H1 (cell line): ENCODE results near the gene PEAK1. TPM values are rescaled to one million over a fixed set of nuclear protein-coding genes. Genes with fewer than 3 reads are reported as not detected.

Experiments used
- CTCF ChIA-PET: fragments of 300-600 bp; sonication (Branson Sonifier 250); formaldehyde crosslinking; loops from one replicate; lab custom pipeline; 2021; ENCODE audit not compliant: partially characterized antibody; lab: Charles Lee
- POLR2A ChIA-PET: fragments of 300-600 bp; sonication (Branson Sonifier 250); formaldehyde crosslinking; loops from one replicate; lab custom pipeline; 2021; ENCODE audit warnings: inconsistent platforms; ENCODE audit not compliant: partially characterized antibody; lab: Charles Lee
- DNase-seq, 2 experiments: peaks; one replicate each; pipeline versions ENCODE4 v3.0.0 to v3.0.0-alpha.2; 2010 to 2022; ENCODE audit warnings: low spot score in 2 of 2, low read depth in 1 of 2, mixed read lengths in 1 of 2
- FAIRE-seq: peaks from 2 replicates; lab custom pipeline; 2011; peaks lifted over from hg19 to GRCh38; lab: Jason Lieb, UNC
- H2AFZ ChIP-seq: 2 replicates; pipeline ENCODE4 v1.8.1; 2012; ENCODE audit warnings: low read length, inconsistent platforms
- H2AK5ac ChIP-seq: 2 replicates; pipeline ENCODE4 v1.6.1; 2013; ENCODE audit warnings: low read depth, low read length
- H2BK120ac ChIP-seq: replicated peaks from 2 replicates; pipeline ENCODE3; 2013; ENCODE audit warnings: low read depth, low read length, inconsistent platforms
- H2BK12ac ChIP-seq: 2 replicates; pipeline ENCODE4 v1.6.1; 2013; ENCODE audit warnings: low read depth, low read length
- H2BK15ac ChIP-seq: 2 replicates; pipeline ENCODE4 v1.6.1; 2013; ENCODE audit warnings: low read length
- H2BK20ac ChIP-seq: 2 replicates; pipeline ENCODE4 v1.6.1; 2013; ENCODE audit warnings: low read length
- H2BK5ac ChIP-seq: 2 replicates; pipeline ENCODE4 v1.6.1; 2013; ENCODE audit warnings: low read depth, low read length
- H3K14ac ChIP-seq: 2 replicates; pipeline ENCODE4 v1.6.1; 2013; ENCODE audit warnings: inconsistent platforms; ENCODE audit not compliant: insufficient read length
- H3K18ac ChIP-seq: 2 replicates; pipeline ENCODE4 v1.6.1; 2013; ENCODE audit warnings: low read length; ENCODE audit errors: extremely low read depth
- H3K23ac ChIP-seq: 2 replicates; pipeline ENCODE4 v1.6.1; 2013; ENCODE audit warnings: inconsistent platforms; ENCODE audit not compliant: insufficient read length
- H3K23me2 ChIP-seq: 2 replicates; pipeline ENCODE4 v1.6.1; 2013; ENCODE audit warnings: low read depth, low read length
- H3K27ac ChIP-seq: 2 replicates; pipeline ENCODE4 v1.6.1; 2011; ENCODE audit warnings: low read depth, low read length, inconsistent platforms
- H3K27me3 ChIP-seq, 4 experiments: replicated peaks in 1 of 4; 1 replicate in 1 of 4; 2 replicates in 3 of 4; pipeline versions ENCODE4 v1.6.1 to v1.8.1; 2011 to 2013; ENCODE audit warnings: low read length in 3 of 4, mild to moderate bottlenecking in 3 of 4, inconsistent platforms in 2 of 4, mixed read lengths in 2 of 4, moderate library complexity in 1 of 4; ENCODE audit not compliant: control insufficient read depth in 3 of 4, insufficient read depth in 3 of 4; ENCODE audit errors: extremely low read depth in 1 of 4
- H3K36me3 ChIP-seq, 4 experiments: 2 replicates each; pipeline versions ENCODE4 v1.6.1 to v1.8.1; 2011 to 2013; ENCODE audit warnings: mild to moderate bottlenecking in 4 of 4, low read length in 3 of 4, moderate library complexity in 2 of 4, control low read depth in 1 of 4, inconsistent platforms in 1 of 4; ENCODE audit not compliant: insufficient read depth in 4 of 4, control insufficient read depth in 2 of 4
- H3K4ac ChIP-seq: replicated peaks from 2 replicates; pipeline ENCODE3; 2013; ENCODE audit warnings: low read length, low read depth, mixed read lengths, inconsistent platforms; ENCODE audit not compliant: insufficient read length
- H3K4me1 ChIP-seq, 4 experiments: replicated peaks in 1 of 4; 1 replicate in 1 of 4; 2 replicates in 3 of 4; pipeline versions ENCODE4 v1.6.1 to v1.8.1; 2011 to 2013; ENCODE audit warnings: low read length in 3 of 4, inconsistent platforms in 2 of 4, mixed read lengths in 1 of 4; ENCODE audit not compliant: insufficient read depth in 4 of 4, control insufficient read depth in 3 of 4
- H3K4me2 ChIP-seq, 2 experiments: 2 replicates each; pipeline versions ENCODE4 v1.6.1 to v1.8.1; 2011 to 2013; ENCODE audit warnings: low read depth in 2 of 2, low read length in 2 of 2, control low read depth in 1 of 2, inconsistent platforms in 1 of 2, mild to moderate bottlenecking in 1 of 2; ENCODE audit not compliant: insufficient read depth in 1 of 2
- H3K4me3 ChIP-seq, 4 experiments: fragments of 200-600, 300-600 bp in 1 of 4; sonication (generic), shearing (Covaris generic), sonication (Bioruptor Twin) in 1 of 4; 2 replicates each; pipeline versions ENCODE4 v1.5.1 to v1.8.1; 2011 to 2016; ENCODE audit warnings: low read length in 4 of 4, low read depth in 3 of 4, control low read depth in 2 of 4, inconsistent platforms in 2 of 4, mild to moderate bottlenecking in 2 of 4, mixed read lengths in 1 of 4, moderate library complexity in 1 of 4; ENCODE audit not compliant: insufficient read depth in 2 of 4; ENCODE audit errors: extremely low read depth in 1 of 4
- H3K56ac ChIP-seq: replicated peaks from 2 replicates; pipeline ENCODE3; 2013; ENCODE audit warnings: low read depth, mild to moderate bottlenecking, mixed read lengths, low read length, inconsistent platforms; ENCODE audit not compliant: insufficient read length
- H3K79me1 ChIP-seq: 2 replicates; pipeline ENCODE4 v1.6.1; 2013; ENCODE audit warnings: low read depth, low read length, control low read depth
- H3K79me2 ChIP-seq, 2 experiments: 2 replicates each; pipeline versions ENCODE4 v1.6.1 to v1.8.1; 2012 to 2013; ENCODE audit warnings: low read length in 2 of 2, mild to moderate bottlenecking in 2 of 2, inconsistent platforms in 1 of 2; ENCODE audit not compliant: insufficient read depth in 2 of 2, control insufficient read depth in 1 of 2
- H3K9ac ChIP-seq, 4 experiments: replicated peaks in 1 of 4; 1 replicate in 1 of 4; 2 replicates in 3 of 4; pipeline versions ENCODE4 v1.6.1 to v1.8.1; 2011 to 2013; ENCODE audit warnings: low read depth in 3 of 4, low read length in 3 of 4, control low read depth in 2 of 4, mild to moderate bottlenecking in 2 of 4, moderate library complexity in 2 of 4, inconsistent platforms in 1 of 4; ENCODE audit errors: extremely low read depth in 1 of 4
- H3K9me3 ChIP-seq, 2 experiments: 2 replicates each; pipeline versions ENCODE4 v1.6.1 to v1.8.1; 2012 to 2013; ENCODE audit warnings: mild to moderate bottlenecking in 2 of 2, moderate library complexity in 2 of 2, control low read depth in 1 of 2, inconsistent platforms in 1 of 2, low read depth in 1 of 2, low read length in 1 of 2, mixed read lengths in 1 of 2; ENCODE audit not compliant: insufficient read depth in 2 of 2
- H4K20me1 ChIP-seq, 2 experiments: replicated peaks in 1 of 2; 2 replicates each; pipeline versions ENCODE3 to v1.8.1; 2011 to 2013; ENCODE audit warnings: inconsistent platforms in 2 of 2, low read length in 2 of 2, mild to moderate bottlenecking in 1 of 2; ENCODE audit not compliant: insufficient read depth in 2 of 2, control insufficient read depth in 1 of 2
- H4K5ac ChIP-seq: 2 replicates; pipeline ENCODE4 v1.6.1; 2013; ENCODE audit warnings: low read length, low read depth, mixed read lengths, inconsistent platforms; ENCODE audit not compliant: insufficient read length
- H4K8ac ChIP-seq: 2 replicates; pipeline ENCODE4 v1.8.0; 2013; ENCODE audit warnings: mild to moderate bottlenecking, moderate library complexity, low read length, inconsistent platforms; ENCODE audit not compliant: insufficient read depth; ENCODE audit errors: extremely low read depth
- H4K91ac ChIP-seq: replicated peaks from 2 replicates; pipeline ENCODE3; 2013; ENCODE audit warnings: low read length, mixed read lengths, inconsistent platforms; ENCODE audit not compliant: insufficient read length
- ASH2L ChIP-seq: fragments of 200-600, 300-600 bp; sonication (generic); IDR thresholded peaks from one replicate; pipeline ENCODE4 v1.7.1; 2017; ENCODE audit warnings: low read length
- E2F6 ChIP-seq: IDR thresholded peaks from 2 replicates; pipeline ENCODE4 v1.6.1; 2012; ENCODE audit warnings: inconsistent platforms
- FOSL1 ChIP-seq: IDR thresholded peaks from 2 replicates; pipeline ENCODE4 v1.6.1; 2011; ENCODE audit warnings: mild to moderate bottlenecking, low read depth, low read length, moderate library complexity; ENCODE audit not compliant: insufficient read depth
- JUND ChIP-seq: IDR thresholded peaks from 2 replicates; pipeline ENCODE4 v1.6.1; 2011; ENCODE audit warnings: mild to moderate bottlenecking, improper control_type of control experiment, low read length
- KDM4A ChIP-seq: IDR thresholded peaks from one replicate; pipeline ENCODE4 v1.7.1; 2012; ENCODE audit warnings: low read depth, mild to moderate bottlenecking, moderate library complexity, low read length, inconsistent platforms; ENCODE audit not compliant: severe bottlenecking
- RAD21 ChIP-seq, 2 experiments: IDR thresholded peaks in 1 of 2; conservative IDR thresholded peaks in 1 of 2; 2 replicates each; pipeline ENCODE4 v1.6.1; 2011; ENCODE audit warnings: low read depth in 2 of 2, low read length in 2 of 2, improper control_type of control experiment in 1 of 2, inconsistent platforms in 1 of 2, mild to moderate bottlenecking in 1 of 2, moderate library complexity in 1 of 2
- RBBP5 ChIP-seq: IDR thresholded peaks from 2 replicates; pipeline ENCODE4 v1.7.1; 2012; ENCODE audit warnings: low read depth, mild to moderate bottlenecking, inconsistent platforms, low read length, moderate library complexity, borderline replicate concordance
- SIN3A ChIP-seq, 2 experiments: IDR thresholded peaks in 1 of 2; conservative IDR thresholded peaks in 1 of 2; 2 replicates each; pipeline ENCODE4 v1.6.1; 2011 to 2012; ENCODE audit warnings: low read length in 2 of 2, improper control_type of control experiment in 1 of 2, low read depth in 1 of 2, mild to moderate bottlenecking in 1 of 2
- WGBS, 2 experiments: shearing (Covaris generic) in 1 of 2; methylation state at CpG; one replicate each; pipeline versions ENCODE4 v1.1.6 to v1.1.7; 2013 to 2015; ENCODE audit warnings: low lambda C conversion rate in 2 of 2, mixed read lengths in 2 of 2, inconsistent platforms in 1 of 2, low coverage in 1 of 2, missing lambda C conversion rate in 1 of 2; ENCODE audit not compliant: insufficient replicate concordance in 2 of 2, insufficient coverage in 1 of 2, insufficient read length in 1 of 2; ENCODE audit errors: extremely low coverage in 1 of 2, missing lambda C conversion rate in 1 of 2; 5-methylcytosine and 5-hydroxymethylcytosine counted together
- polyA plus RNA-seq, 7 experiments: library from polyadenylated mRNA; depleted of rRNA in 3 of 7; stranded (reverse) in 5 of 7; unstranded in 2 of 7; fragments of >200 nt in 5 of 7; fragments of 200-250 nt in 2 of 7; gene quantifications; 1 replicate in 5 of 7; 2 replicates in 1 of 7; 4 replicates in 1 of 7; pipeline versions ENCODE4 v1.2.1 to v1.2.3, GENCODE V29; 2011 to 2013; ENCODE audit warnings: missing spikeins in 2 of 7, mixed read lengths in 2 of 7
- total RNA-seq: library from RNA; stranded (reverse); fragmentation: NEBNext Ultra II Directional; extraction: Animal tissue kit (Norgen Biotek cat#: 25700); gene quantifications from 2 replicates; pipeline ENCODE4 v1.2.1, GENCODE V29; 2021

PEAK1 gene
- total and polyA plus RNA-seq, 2 of the 8 experiments (the other 6 are each of a cell fraction or from before 2014, with no cell fraction given) = 8.8 to 44.8 TPM

- H3K9ac ChIP-seq = no peak overlapping the region
- TF ChIP-seq RBBP5 (no peak), SIN3A (conservative IDR thresholded peaks at IDR 0.05 in 1 of 2, IDR thresholded peaks at IDR 0.05 in 1 of 2; ENCODE audit: low read depth in 1 of 2, low read length in 2 of 2) (no peak), RAD21 (IDR thresholded peaks at IDR 0.05 in 1 of 2, conservative IDR thresholded peaks at IDR 0.05 in 1 of 2; ENCODE audit: low read depth in 2 of 2, low read length in 2 of 2) (no peak), JUND (no peak), KDM4A (no peak), FOSL1 (no peak), E2F6 (no peak), ASH2L (no peak)
Measured at GRCh38 chr15:77266708-77267386, 153.1 kb downstream of the PEAK1 start.

More at GRCh38 chr15:77266708-77267386, 153.1 kb downstream of the PEAK1 start:
- 84% methylated on average over 5 of the region's 5 CpGs; no CpG with 5 or more reads in 1 of the 2 experiments for WGBS, 2 experiments
- H3K56ac ChIP-seq = no peak overlapping the region
- H3K27me3 ChIP-seq = no peaks in the 10 kb centered on the region
- H3K4ac ChIP-seq = no peak overlapping the region
- no peaks in the 10 kb centered on the region for H4K20me1 ChIP-seq
- peak in 1 of 2 experiments; percentile 17 for DNase-seq
- no peak overlapping the region for H2AK5ac ChIP-seq
- H2BK15ac ChIP-seq = no peak overlapping the region
- H3K9me3 ChIP-seq = no peaks in the 10 kb centered on the region
- H4K5ac ChIP-seq = no peak overlapping the region
- no peak overlapping the region for H2BK120ac ChIP-seq
- H3K27ac ChIP-seq = no peak overlapping the region
- ChIA-PET POLR2A (no interaction called here), CTCF (interaction anchor here (0.8 kb wide), 1 partner anchor 14 kb away, joined by 3 read pairs; no protein-coding TSS in a partner anchor)
- H2BK5ac ChIP-seq = no peak overlapping the region
- no peak overlapping the region for H3K18ac ChIP-seq
- H4K91ac ChIP-seq = no peak overlapping the region
- H3K4me1 ChIP-seq = peaks cover 0 to 2% (median 0%) of the 10 kb centered on the region in 4 experiments; a peak in 1 of 7 replicates
- H3K79me2 ChIP-seq = no peaks in the 10 kb centered on the region
- no peaks in the 10 kb centered on the region for H3K79me1 ChIP-seq
- no peak overlapping the region for H2BK20ac ChIP-seq
- no peak overlapping the region for H3K23ac ChIP-seq
- H4K8ac ChIP-seq = no peak overlapping the region
- no peak overlapping the region for H3K4me2 ChIP-seq
- no peak for FAIRE-seq
- H3K4me3 ChIP-seq = no peak overlapping the region
- no peaks in the 10 kb centered on the region for H3K36me3 ChIP-seq
- H3K14ac ChIP-seq = no peak overlapping the region
- no peak overlapping the region for H2AFZ ChIP-seq
- H3K23me2 ChIP-seq = no peaks in the 10 kb centered on the region
- 0 out of 2 replicates have a peak overlapping the region, but pooled peaks have one; percentile 17 for H2BK12ac ChIP-seq
